GM10266 (cell line): Measurements from ENCODE around the gene SCYGR4.

Source experiments
- DNase-seq: peaks from one replicate; pipeline ENCODE4 v3.0.0; 2012; ENCODE audit errors: extremely low spot score
- TF ChIP-seq, protein P1 (sequence below): IDR thresholded peaks from 2 replicates; pipeline ENCODE4 v1.5.1; 2012; ENCODE audit warnings: mild to moderate bottlenecking, low read depth; ENCODE audit not compliant: control insufficient read depth, insufficient read depth; ENCODE audit errors: missing control alignments

The SCYGR4 gene

GRCh38 chr2:227602358-227602757, 14.9 kb upstream of the SCYGR4 start:
- DNase-seq, result no peak
- TF ChIP-seq, protein P1, sequence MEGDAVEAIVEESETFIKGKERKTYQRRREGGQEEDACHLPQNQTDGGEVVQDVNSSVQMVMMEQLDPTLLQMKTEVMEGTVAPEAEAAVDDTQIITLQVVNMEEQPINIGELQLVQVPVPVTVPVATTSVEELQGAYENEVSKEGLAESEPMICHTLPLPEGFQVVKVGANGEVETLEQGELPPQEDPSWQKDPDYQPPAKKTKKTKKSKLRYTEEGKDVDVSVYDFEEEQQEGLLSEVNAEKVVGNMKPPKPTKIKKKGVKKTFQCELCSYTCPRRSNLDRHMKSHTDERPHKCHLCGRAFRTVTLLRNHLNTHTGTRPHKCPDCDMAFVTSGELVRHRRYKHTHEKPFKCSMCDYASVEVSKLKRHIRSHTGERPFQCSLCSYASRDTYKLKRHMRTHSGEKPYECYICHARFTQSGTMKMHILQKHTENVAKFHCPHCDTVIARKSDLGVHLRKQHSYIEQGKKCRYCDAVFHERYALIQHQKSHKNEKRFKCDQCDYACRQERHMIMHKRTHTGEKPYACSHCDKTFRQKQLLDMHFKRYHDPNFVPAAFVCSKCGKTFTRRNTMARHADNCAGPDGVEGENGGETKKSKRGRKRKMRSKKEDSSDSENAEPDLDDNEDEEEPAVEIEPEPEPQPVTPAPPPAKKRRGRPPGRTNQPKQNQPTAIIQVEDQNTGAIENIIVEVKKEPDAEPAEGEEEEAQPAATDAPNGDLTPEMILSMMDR, result no peak

GRCh38 chr2:227606476-227606875, 10.8 kb upstream of the SCYGR4 start:
- TF ChIP-seq, protein P1, result no peak
- no peak for DNase-seq

GRCh38 chr2:227607941-227608340, 9.4 kb upstream of the SCYGR4 start:
- DNase-seq, result peak; percentile 5
- TF ChIP-seq, protein P1, result no peak

GRCh38 chr2:227608561-227609338, 8.5 kb upstream of the SCYGR4 start:
- TF ChIP-seq, protein P1, result no peak
- DNase-seq, result peak; percentile 50

GRCh38 chr2:227610123-227610522, 7.2 kb upstream of the SCYGR4 start:
- TF ChIP-seq, protein P1, result no peak
- DNase-seq, result peak; percentile 17

GRCh38 chr2:227612546-227613271, 4.6 kb upstream of the SCYGR4 start:
- TF ChIP-seq, protein P1, result no peak
- DNase-seq, result peak; percentile 5

GRCh38 chr2:227613272-227613660, 4.0 kb upstream of the SCYGR4 start:
- TF ChIP-seq, protein P1, result no peak
- peak; percentile 36 for DNase-seq
